ENCODE measurements around the gene LRRTM4. TPM values are rescaled to one million over a fixed set of nuclear protein-coding genes. Genes with fewer than 3 reads are reported as not detected.

Gene LRRTM4
- total and polyA plus RNA-seq, 2 of the 13 experiments (the other 11 are each of a cell fraction or from before 2014, with no cell fraction given), result 1.2 TPM

DNA sequence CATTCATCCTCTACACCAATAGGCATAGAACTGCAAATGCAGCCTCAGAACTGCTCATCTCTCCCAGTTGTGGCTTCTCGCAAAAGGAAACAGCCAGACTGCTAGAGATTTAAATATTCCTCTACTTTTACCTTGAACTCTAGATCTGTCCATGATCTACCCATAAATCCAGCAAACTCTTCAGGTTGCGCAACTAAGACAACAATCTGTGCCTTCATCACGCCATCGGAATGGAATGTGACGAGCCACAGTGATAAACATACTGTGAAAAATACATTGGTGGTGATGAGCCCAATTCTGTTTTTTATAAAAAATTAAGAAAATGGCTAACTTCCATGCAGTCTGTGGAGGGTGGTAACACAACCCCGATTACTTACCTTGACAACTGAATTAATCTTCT, 626.7 kb downstream of the LRRTM4 start (continued):
- no peak for TF ChIP-seq ZNF570 (CRISPR knock-in tag; IDR thresholded peaks at IDR 0.05; ENCODE audit: borderline replicate concordance)
- TF ChIP-seq, protein P1, sequence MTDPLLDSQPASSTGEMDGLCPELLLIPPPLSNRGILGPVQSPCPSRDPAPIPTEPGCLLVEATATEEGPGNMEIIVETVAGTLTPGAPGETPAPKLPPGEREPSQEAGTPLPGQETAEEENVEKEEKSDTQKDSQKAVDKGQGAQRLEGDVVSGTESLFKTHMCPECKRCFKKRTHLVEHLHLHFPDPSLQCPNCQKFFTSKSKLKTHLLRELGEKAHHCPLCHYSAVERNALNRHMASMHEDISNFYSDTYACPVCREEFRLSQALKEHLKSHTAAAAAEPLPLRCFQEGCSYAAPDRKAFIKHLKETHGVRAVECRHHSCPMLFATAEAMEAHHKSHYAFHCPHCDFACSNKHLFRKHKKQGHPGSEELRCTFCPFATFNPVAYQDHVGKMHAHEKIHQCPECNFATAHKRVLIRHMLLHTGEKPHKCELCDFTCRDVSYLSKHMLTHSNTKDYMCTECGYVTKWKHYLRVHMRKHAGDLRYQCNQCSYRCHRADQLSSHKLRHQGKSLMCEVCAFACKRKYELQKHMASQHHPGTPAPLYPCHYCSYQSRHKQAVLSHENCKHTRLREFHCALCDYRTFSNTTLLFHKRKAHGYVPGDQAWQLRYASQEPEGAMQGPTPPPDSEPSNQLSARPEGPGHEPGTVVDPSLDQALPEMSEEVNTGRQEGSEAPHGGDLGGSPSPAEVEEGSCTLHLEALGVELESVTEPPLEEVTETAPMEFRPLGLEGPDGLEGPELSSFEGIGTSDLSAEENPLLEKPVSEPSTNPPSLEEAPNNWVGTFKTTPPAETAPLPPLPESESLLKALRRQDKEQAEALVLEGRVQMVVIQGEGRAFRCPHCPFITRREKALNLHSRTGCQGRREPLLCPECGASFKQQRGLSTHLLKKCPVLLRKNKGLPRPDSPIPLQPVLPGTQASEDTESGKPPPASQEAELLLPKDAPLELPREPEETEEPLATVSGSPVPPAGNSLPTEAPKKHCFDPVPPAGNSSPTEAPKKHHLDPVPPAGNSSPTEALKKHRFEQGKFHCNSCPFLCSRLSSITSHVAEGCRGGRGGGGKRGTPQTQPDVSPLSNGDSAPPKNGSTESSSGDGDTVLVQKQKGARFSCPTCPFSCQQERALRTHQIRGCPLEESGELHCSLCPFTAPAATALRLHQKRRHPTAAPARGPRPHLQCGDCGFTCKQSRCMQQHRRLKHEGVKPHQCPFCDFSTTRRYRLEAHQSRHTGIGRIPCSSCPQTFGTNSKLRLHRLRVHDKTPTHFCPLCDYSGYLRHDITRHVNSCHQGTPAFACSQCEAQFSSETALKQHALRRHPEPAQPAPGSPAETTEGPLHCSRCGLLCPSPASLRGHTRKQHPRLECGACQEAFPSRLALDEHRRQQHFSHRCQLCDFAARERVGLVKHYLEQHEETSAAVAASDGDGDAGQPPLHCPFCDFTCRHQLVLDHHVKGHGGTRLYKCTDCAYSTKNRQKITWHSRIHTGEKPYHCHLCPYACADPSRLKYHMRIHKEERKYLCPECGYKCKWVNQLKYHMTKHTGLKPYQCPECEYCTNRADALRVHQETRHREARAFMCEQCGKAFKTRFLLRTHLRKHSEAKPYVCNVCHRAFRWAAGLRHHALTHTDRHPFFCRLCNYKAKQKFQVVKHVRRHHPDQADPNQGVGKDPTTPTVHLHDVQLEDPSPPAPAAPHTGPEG (CRISPR knock-in tag; IDR thresholded peaks at IDR 0.05), result no peak
- peak; percentile 77; the same call in 1 of the 2 replicates for TF ChIP-seq NCOA2 (CRISPR knock-in tag; IDR thresholded peaks at IDR 0.05)
- TF ChIP-seq PBX3 (CRISPR knock-in tag; IDR thresholded peaks at IDR 0.05; ENCODE audit: borderline replicate concordance), result no peak
- peak; percentile 78; the same call in 1 of the 2 replicates for TF ChIP-seq MIER3 (CRISPR knock-in tag; IDR thresholded peaks at IDR 0.05; ENCODE audit: borderline replicate concordance)
- no peak for TF ChIP-seq SRSF4 (IDR thresholded peaks at IDR 0.05; ENCODE audit: low read depth, low read length, poor library complexity, severe bottlenecking)
- 0 out of 2 replicates have a peak, but pooled peaks have one; percentile 58 for TF ChIP-seq NFKBIZ (CRISPR knock-in tag; IDR thresholded peaks at IDR 0.05)
- TF ChIP-seq U2AF1 (optimal IDR thresholded peaks at IDR 0.05; ENCODE audit: low read depth, low read length), result no peak
- TF ChIP-seq FOXO1 (CRISPR knock-in tag; IDR thresholded peaks at IDR 0.05), result no peak; the same call in 1 of the 2 replicates
- no peak for TF ChIP-seq ZNF44 (CRISPR knock-in tag; IDR thresholded peaks at IDR 0.05)
- TF ChIP-seq, protein P2, sequence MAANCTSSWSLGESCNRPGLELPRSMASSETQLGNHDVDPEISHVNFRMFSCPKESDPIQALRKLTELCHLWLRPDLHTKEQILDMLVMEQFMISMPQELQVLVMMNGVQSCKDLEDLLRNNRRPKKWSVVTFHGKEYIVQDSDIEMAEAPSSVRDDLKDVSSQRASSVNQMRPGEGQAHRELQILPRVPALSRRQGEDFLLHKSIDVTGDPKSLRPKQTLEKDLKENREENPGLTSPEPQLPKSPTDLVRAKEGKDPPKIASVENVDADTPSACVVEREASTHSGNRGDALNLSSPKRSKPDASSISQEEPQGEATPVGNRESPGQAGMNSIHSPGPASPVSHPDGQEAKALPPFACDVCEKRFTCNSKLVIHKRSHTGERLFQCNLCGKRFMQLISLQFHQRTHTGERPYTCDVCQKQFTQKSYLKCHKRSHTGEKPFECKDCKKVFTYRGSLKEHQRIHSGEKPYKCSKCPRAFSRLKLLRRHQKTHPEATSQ (CRISPR knock-in tag; IDR thresholded peaks at IDR 0.05; ENCODE audit: borderline replicate concordance), result 0 out of 2 replicates have a peak, but pooled peaks have one; percentile 48
- TF ChIP-seq KDM5B (CRISPR knock-in tag; IDR thresholded peaks at IDR 0.05; ENCODE audit: borderline replicate concordance), result no peak
- no peak for TF ChIP-seq ZBTB21 (CRISPR knock-in tag; IDR thresholded peaks at IDR 0.05)
- TF ChIP-seq ZNF580 (CRISPR knock-in tag; IDR thresholded peaks at IDR 0.05; ENCODE audit: borderline replicate concordance, low read depth), result no peak
- no peak for TF ChIP-seq ZNF629 (CRISPR knock-in tag; conservative IDR thresholded peaks at IDR 0.05)
- peak; percentile 67; the same call in 1 of the 2 replicates for TF ChIP-seq ZNF335 (CRISPR knock-in tag; IDR thresholded peaks at IDR 0.05)
- peak in 1 of 2 experiments; percentile 70; a peak in 1 of 4 replicates for TF ChIP-seq EP300 (IDR thresholded peaks at IDR 0.05; ENCODE audit: low read depth in 2 of 2, low read length in 2 of 2)
- TF ChIP-seq EP300 (CRISPR knock-in tag; IDR thresholded peaks at IDR 0.05; ENCODE audit: borderline replicate concordance), result no peak
- no peak for TF ChIP-seq ZNF780A (CRISPR knock-in tag; IDR thresholded peaks at IDR 0.05)
- TF ChIP-seq ZBTB38 (CRISPR knock-in tag; IDR thresholded peaks at IDR 0.05), result no peak
- no peak for TF ChIP-seq BRF2 (CRISPR knock-in tag; IDR thresholded peaks at IDR 0.05)
